HG02981 (cell line): ENCODE results near the gene TNFSF12.
"Not testable (repeated sequence)": the region's sequence is repeated elsewhere in the genome, so short reads cannot be mapped to it uniquely, and the experiment has no call there.

Source experiments
- ATAC-seq: cut with Tn5 transposase; IDR thresholded peaks from one replicate; pipeline ENCODE4 v1.9.1; 2021; ENCODE audit warnings: mild to moderate bottlenecking, moderate library complexity; ENCODE audit not compliant: unreplicated experiment

TNFSF12 gene

GRCh38 chr17:7583253-7584109 lies 34.6 kb downstream of the TNFSF12 start, which contains the start of gene MPDU1:
Gene MPDU1 (plus strand): TSS chr17:7583852. CDS start chr17:7583863, 11 bp downstream.
- ATAC-seq: peak; percentile 59

DNA sequence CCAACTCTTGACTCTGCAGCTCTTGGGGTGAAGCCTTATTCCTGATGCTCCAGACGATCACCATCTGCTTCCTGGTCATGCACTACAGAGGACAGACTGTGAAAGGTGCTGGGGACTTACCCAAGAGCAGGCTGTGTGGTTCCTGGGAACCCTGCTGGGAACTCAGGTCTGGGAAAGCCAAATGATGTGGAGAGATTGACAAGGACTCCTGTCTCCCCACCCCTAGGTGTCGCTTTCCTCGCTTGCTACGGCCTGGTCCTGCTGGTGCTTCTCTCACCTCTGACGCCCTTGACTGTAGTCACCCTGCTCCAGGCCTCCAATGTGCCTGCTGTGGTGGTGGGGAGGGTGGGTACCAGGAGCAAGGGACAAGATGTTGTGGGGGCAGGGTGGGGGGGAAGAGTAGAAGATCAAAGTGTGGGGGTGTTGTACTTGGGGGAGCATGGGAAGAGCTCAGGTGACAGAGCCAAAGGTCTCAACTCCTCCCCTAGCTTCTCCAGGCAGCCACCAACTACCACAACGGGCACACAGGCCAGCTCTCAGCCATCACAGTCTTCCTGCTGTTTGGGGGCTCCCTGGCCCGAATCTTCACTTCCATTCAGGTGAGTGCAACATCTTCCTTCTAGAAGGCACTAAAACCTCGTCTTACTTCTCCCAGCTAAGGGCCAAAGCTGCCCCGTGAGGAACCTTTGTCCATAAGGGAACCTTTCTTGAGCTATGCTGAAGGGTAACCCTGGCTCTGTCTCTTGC lies 38.0 kb downstream of the TNFSF12 start:
- no peak for ATAC-seq

GRCh38 chr17:7587420-7588151 lies 38.7 kb downstream of the TNFSF12 start:
- ATAC-seq: no peak

- ATAC-seq: no peak
These were observed 39.8 kb downstream of the TNFSF12 start for GRCh38 chr17:7588553-7589203.

- no peak for ATAC-seq
These were observed 40.5 kb downstream of the TNFSF12 start for GRCh38 chr17:7589204-7589868.

GRCh38 chr17:7589891-7590691 lies 41.2 kb downstream of the TNFSF12 start, which contains the start of gene SOX15:
Gene SOX15 (minus strand): TSS chr17:7590094. CDS start chr17:7589676, 418 bp downstream.
- ATAC-seq: no peak

- no peak for ATAC-seq
These were observed 41.9 kb downstream of the TNFSF12 start for GRCh38 chr17:7590743-7591142.

DNA sequence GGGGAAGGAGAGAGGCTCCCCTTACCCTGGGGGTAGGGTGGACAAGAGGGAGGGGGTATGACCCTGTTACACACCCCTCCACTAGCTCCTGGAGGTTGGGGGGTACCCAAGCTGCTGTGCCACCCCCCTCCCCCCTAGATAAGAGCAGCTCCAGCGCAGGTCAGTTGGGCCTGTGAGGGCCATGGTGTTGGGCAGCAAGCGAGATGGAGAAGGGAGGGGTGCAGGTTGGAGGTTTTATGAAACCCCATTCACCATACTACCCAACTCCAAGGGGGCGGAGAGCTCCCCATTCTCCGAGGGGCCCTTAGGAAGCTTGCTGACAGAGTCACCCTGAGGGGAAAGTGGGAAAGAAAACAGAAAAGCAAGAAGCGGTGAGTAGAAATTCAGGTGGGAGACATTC lies 42.7 kb downstream of the TNFSF12 start:
- no peak for ATAC-seq

DNA sequence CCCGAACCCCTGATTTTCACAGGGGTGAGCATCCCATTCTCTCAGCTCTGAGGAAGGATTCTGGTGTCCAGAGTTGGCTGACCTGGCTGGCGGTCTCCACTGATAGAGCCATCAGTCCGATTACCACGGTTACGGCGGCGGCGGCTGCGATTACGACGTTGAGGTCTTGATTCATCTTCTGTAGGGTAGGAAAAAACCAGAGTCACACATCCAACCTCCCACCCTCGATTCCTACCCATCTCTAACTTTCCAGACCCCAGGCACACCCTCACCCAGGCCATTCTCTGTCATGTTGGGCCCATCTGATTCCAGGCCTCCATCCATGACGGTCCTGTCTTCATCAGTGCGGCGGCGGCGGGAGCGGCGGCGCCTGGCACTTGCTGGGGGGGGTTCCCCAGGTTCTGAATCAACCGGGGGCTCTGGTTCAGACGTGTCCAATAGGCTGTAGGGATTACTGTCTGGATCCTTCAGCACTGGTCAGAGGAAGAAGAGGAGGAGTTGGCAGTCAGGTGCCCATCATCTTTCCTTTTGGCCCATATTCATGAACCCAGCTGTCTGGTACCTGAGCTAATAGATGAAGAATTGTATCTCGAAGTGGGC lies 43.7 kb downstream of the TNFSF12 start:
- ATAC-seq: no peak

DNA sequence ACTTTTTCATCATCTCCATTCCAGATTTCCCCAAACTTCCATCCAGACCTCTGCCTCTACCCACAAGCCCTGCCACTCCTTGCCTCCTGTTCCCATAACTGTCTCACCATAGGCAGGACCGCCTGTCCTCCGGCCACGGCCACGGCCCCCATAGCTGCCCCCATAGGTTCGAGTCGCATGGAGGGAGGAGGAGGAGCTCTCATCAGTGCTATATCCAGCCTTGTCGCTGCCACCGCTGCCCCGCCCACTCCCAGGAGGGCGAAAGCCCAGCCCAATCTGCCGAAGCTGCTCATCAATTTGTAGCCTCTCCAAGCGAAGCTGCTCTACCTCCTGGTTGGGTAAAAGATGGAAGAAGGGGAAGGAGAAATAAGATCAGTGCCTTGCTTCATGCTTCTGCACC lies 44.4 kb downstream of the TNFSF12 start:
- no peak for ATAC-seq

GRCh38 chr17:7597561-7597960 lies 48.7 kb downstream of the TNFSF12 start:
- not testable (repeated sequence) for ATAC-seq

DNA sequence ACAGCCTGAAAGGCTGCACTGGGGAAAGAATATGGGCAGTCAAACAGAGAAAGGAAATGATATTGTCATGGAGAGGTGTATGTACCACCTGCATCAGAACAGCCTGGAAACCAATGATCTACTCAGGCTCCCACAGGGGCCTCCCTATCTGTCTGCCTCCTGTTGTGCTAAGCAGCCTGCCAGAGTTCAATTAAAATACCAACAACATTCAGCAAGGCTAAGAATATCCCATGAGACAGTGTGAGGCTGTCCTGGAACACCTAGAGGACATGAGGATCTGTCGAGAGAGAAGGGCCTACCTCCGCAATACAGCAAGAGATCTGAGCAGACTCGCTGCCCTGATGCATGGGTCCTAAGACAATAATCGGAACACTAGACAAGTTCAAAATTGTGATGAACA lies 57.4 kb downstream of the TNFSF12 start:
- ATAC-seq: no peak
